GM12865 (cell line): ENCODE data around the gene CEP112.

Experiments
- DNase-seq: peaks from one replicate; pipeline ENCODE4 v3.0.0; 2010; ENCODE audit warnings: low read depth
- H3K4me3 ChIP-seq: 2 replicates; pipeline ENCODE4 v1.5.1; 2011; ENCODE audit warnings: mild to moderate bottlenecking, low read depth, low read length, control low read depth
- CTCF ChIP-seq: IDR thresholded peaks from 2 replicates; pipeline ENCODE4 v1.5.1; 2011; ENCODE audit warnings: low read length, control low read depth, low read depth, inconsistent platforms; ENCODE audit not compliant: insufficient read depth; ENCODE audit errors: missing control alignments

Gene CEP112

GRCh38 chr17:65763786-65764185, 428.1 kb downstream of the CEP112 start:
- DNase-seq: no peak
- TF ChIP-seq CTCF: no peak
- H3K4me3 ChIP-seq: no peak overlapping the region

- no peak for TF ChIP-seq CTCF
- no peak overlapping the region for H3K4me3 ChIP-seq
- no peak for DNase-seq
Observed at GRCh38 chr17:65762973-65763372, 429.0 kb downstream of the CEP112 start.

GRCh38 chr17:65759532-65759931, 432.4 kb downstream of the CEP112 start:
- DNase-seq: no peak
- TF ChIP-seq CTCF: no peak
- no peak overlapping the region for H3K4me3 ChIP-seq

GRCh38 chr17:65756760-65757159, 435.2 kb downstream of the CEP112 start:
- TF ChIP-seq CTCF: no peak
- no peak for DNase-seq
- no peak overlapping the region for H3K4me3 ChIP-seq

GRCh38 chr17:65755799-65756198, 436.1 kb downstream of the CEP112 start:
- no peak for DNase-seq
- H3K4me3 ChIP-seq: no peak overlapping the region
- no peak for TF ChIP-seq CTCF

- DNase-seq: no peak
- H3K4me3 ChIP-seq: no peak overlapping the region
Observed at GRCh38 chr17:65754630-65755029, 437.3 kb downstream of the CEP112 start.

More at GRCh38 chr17:65754630-65755029, 437.3 kb downstream of the CEP112 start:
- TF ChIP-seq CTCF: no peak
